H1 (cell line): ENCODE measurements around the gene RBSN. TPM values are rescaled to one million over a fixed set of nuclear protein-coding genes. Genes with fewer than 3 reads are reported as not detected.

Experiments
- CTCF ChIA-PET: fragments of 300-600 bp; sonication (Branson Sonifier 250); formaldehyde crosslinking; loops from one replicate; lab custom pipeline; 2021; ENCODE audit not compliant: partially characterized antibody; lab: Charles Lee
- POLR2A ChIA-PET: fragments of 300-600 bp; sonication (Branson Sonifier 250); formaldehyde crosslinking; loops from one replicate; lab custom pipeline; 2021; ENCODE audit warnings: inconsistent platforms; ENCODE audit not compliant: partially characterized antibody; lab: Charles Lee
- DNase-seq, 2 experiments: peaks; one replicate each; pipeline versions ENCODE4 v3.0.0 to v3.0.0-alpha.2; 2010 to 2022; ENCODE audit warnings: low spot score in 2 of 2, low read depth in 1 of 2, mixed read lengths in 1 of 2
- FAIRE-seq: peaks from 2 replicates; lab custom pipeline; 2011; peaks lifted over from hg19 to GRCh38; lab: Jason Lieb, UNC
- H2AFZ ChIP-seq: 2 replicates; pipeline ENCODE4 v1.8.1; 2012; ENCODE audit warnings: low read length, inconsistent platforms
- H2AK5ac ChIP-seq: 2 replicates; pipeline ENCODE4 v1.6.1; 2013; ENCODE audit warnings: low read depth, low read length
- H2BK120ac ChIP-seq: replicated peaks from 2 replicates; pipeline ENCODE3; 2013; ENCODE audit warnings: low read depth, low read length, inconsistent platforms
- H2BK12ac ChIP-seq: 2 replicates; pipeline ENCODE4 v1.6.1; 2013; ENCODE audit warnings: low read depth, low read length
- H2BK15ac ChIP-seq: 2 replicates; pipeline ENCODE4 v1.6.1; 2013; ENCODE audit warnings: low read length
- H2BK20ac ChIP-seq: 2 replicates; pipeline ENCODE4 v1.6.1; 2013; ENCODE audit warnings: low read length
- H2BK5ac ChIP-seq: 2 replicates; pipeline ENCODE4 v1.6.1; 2013; ENCODE audit warnings: low read depth, low read length
- H3K14ac ChIP-seq: 2 replicates; pipeline ENCODE4 v1.6.1; 2013; ENCODE audit warnings: inconsistent platforms; ENCODE audit not compliant: insufficient read length
- H3K18ac ChIP-seq: 2 replicates; pipeline ENCODE4 v1.6.1; 2013; ENCODE audit warnings: low read length; ENCODE audit errors: extremely low read depth
- H3K23ac ChIP-seq: 2 replicates; pipeline ENCODE4 v1.6.1; 2013; ENCODE audit warnings: inconsistent platforms; ENCODE audit not compliant: insufficient read length
- H3K23me2 ChIP-seq: 2 replicates; pipeline ENCODE4 v1.6.1; 2013; ENCODE audit warnings: low read depth, low read length
- H3K27ac ChIP-seq: 2 replicates; pipeline ENCODE4 v1.6.1; 2011; ENCODE audit warnings: low read depth, low read length, inconsistent platforms
- H3K27me3 ChIP-seq, 4 experiments: replicated peaks in 1 of 4; 1 replicate in 1 of 4; 2 replicates in 3 of 4; pipeline versions ENCODE4 v1.6.1 to v1.8.1; 2011 to 2013; ENCODE audit warnings: low read length in 3 of 4, mild to moderate bottlenecking in 3 of 4, inconsistent platforms in 2 of 4, mixed read lengths in 2 of 4, moderate library complexity in 1 of 4; ENCODE audit not compliant: control insufficient read depth in 3 of 4, insufficient read depth in 3 of 4; ENCODE audit errors: extremely low read depth in 1 of 4
- H3K36me3 ChIP-seq, 4 experiments: 2 replicates each; pipeline versions ENCODE4 v1.6.1 to v1.8.1; 2011 to 2013; ENCODE audit warnings: mild to moderate bottlenecking in 4 of 4, low read length in 3 of 4, moderate library complexity in 2 of 4, control low read depth in 1 of 4, inconsistent platforms in 1 of 4; ENCODE audit not compliant: insufficient read depth in 4 of 4, control insufficient read depth in 2 of 4
- H3K4ac ChIP-seq: replicated peaks from 2 replicates; pipeline ENCODE3; 2013; ENCODE audit warnings: low read length, low read depth, mixed read lengths, inconsistent platforms; ENCODE audit not compliant: insufficient read length
- H3K4me1 ChIP-seq, 4 experiments: replicated peaks in 1 of 4; 1 replicate in 1 of 4; 2 replicates in 3 of 4; pipeline versions ENCODE4 v1.6.1 to v1.8.1; 2011 to 2013; ENCODE audit warnings: low read length in 3 of 4, inconsistent platforms in 2 of 4, mixed read lengths in 1 of 4; ENCODE audit not compliant: insufficient read depth in 4 of 4, control insufficient read depth in 3 of 4
- H3K4me2 ChIP-seq, 2 experiments: 2 replicates each; pipeline versions ENCODE4 v1.6.1 to v1.8.1; 2011 to 2013; ENCODE audit warnings: low read depth in 2 of 2, low read length in 2 of 2, control low read depth in 1 of 2, inconsistent platforms in 1 of 2, mild to moderate bottlenecking in 1 of 2; ENCODE audit not compliant: insufficient read depth in 1 of 2
- H3K4me3 ChIP-seq, 4 experiments: fragments of 200-600, 300-600 bp in 1 of 4; sonication (generic), shearing (Covaris generic), sonication (Bioruptor Twin) in 1 of 4; 2 replicates each; pipeline versions ENCODE4 v1.5.1 to v1.8.1; 2011 to 2016; ENCODE audit warnings: low read length in 4 of 4, low read depth in 3 of 4, control low read depth in 2 of 4, inconsistent platforms in 2 of 4, mild to moderate bottlenecking in 2 of 4, mixed read lengths in 1 of 4, moderate library complexity in 1 of 4; ENCODE audit not compliant: insufficient read depth in 2 of 4; ENCODE audit errors: extremely low read depth in 1 of 4
- H3K56ac ChIP-seq: replicated peaks from 2 replicates; pipeline ENCODE3; 2013; ENCODE audit warnings: low read depth, mild to moderate bottlenecking, mixed read lengths, low read length, inconsistent platforms; ENCODE audit not compliant: insufficient read length
- H3K79me1 ChIP-seq: 2 replicates; pipeline ENCODE4 v1.6.1; 2013; ENCODE audit warnings: low read depth, low read length, control low read depth
- H3K79me2 ChIP-seq, 2 experiments: 2 replicates each; pipeline versions ENCODE4 v1.6.1 to v1.8.1; 2012 to 2013; ENCODE audit warnings: low read length in 2 of 2, mild to moderate bottlenecking in 2 of 2, inconsistent platforms in 1 of 2; ENCODE audit not compliant: insufficient read depth in 2 of 2, control insufficient read depth in 1 of 2
- H3K9ac ChIP-seq, 4 experiments: replicated peaks in 1 of 4; 1 replicate in 1 of 4; 2 replicates in 3 of 4; pipeline versions ENCODE4 v1.6.1 to v1.8.1; 2011 to 2013; ENCODE audit warnings: low read depth in 3 of 4, low read length in 3 of 4, control low read depth in 2 of 4, mild to moderate bottlenecking in 2 of 4, moderate library complexity in 2 of 4, inconsistent platforms in 1 of 4; ENCODE audit errors: extremely low read depth in 1 of 4
- H3K9me3 ChIP-seq, 2 experiments: 2 replicates each; pipeline versions ENCODE4 v1.6.1 to v1.8.1; 2012 to 2013; ENCODE audit warnings: mild to moderate bottlenecking in 2 of 2, moderate library complexity in 2 of 2, control low read depth in 1 of 2, inconsistent platforms in 1 of 2, low read depth in 1 of 2, low read length in 1 of 2, mixed read lengths in 1 of 2; ENCODE audit not compliant: insufficient read depth in 2 of 2
- H4K20me1 ChIP-seq, 2 experiments: replicated peaks in 1 of 2; 2 replicates each; pipeline versions ENCODE3 to v1.8.1; 2011 to 2013; ENCODE audit warnings: inconsistent platforms in 2 of 2, low read length in 2 of 2, mild to moderate bottlenecking in 1 of 2; ENCODE audit not compliant: insufficient read depth in 2 of 2, control insufficient read depth in 1 of 2
- H4K5ac ChIP-seq: 2 replicates; pipeline ENCODE4 v1.6.1; 2013; ENCODE audit warnings: low read length, low read depth, mixed read lengths, inconsistent platforms; ENCODE audit not compliant: insufficient read length
- H4K8ac ChIP-seq: 2 replicates; pipeline ENCODE4 v1.8.0; 2013; ENCODE audit warnings: mild to moderate bottlenecking, moderate library complexity, low read length, inconsistent platforms; ENCODE audit not compliant: insufficient read depth; ENCODE audit errors: extremely low read depth
- H4K91ac ChIP-seq: replicated peaks from 2 replicates; pipeline ENCODE3; 2013; ENCODE audit warnings: low read length, mixed read lengths, inconsistent platforms; ENCODE audit not compliant: insufficient read length
- ATF2 ChIP-seq: IDR thresholded peaks from 2 replicates; pipeline ENCODE4 v1.6.1; 2012; ENCODE audit warnings: low read length, inconsistent platforms
- BACH1 ChIP-seq: IDR thresholded peaks from 2 replicates; pipeline ENCODE4 v1.6.1; 2012; ENCODE audit warnings: low read length, improper control_type of control experiment
- BCL11A ChIP-seq, 2 experiments: IDR thresholded peaks; one replicate each; pipeline ENCODE4 v1.6.1; 2011; ENCODE audit warnings: low read depth in 2 of 2, low read length in 2 of 2, mild to moderate bottlenecking in 2 of 2
- NRF1 ChIP-seq: IDR thresholded peaks from 2 replicates; pipeline ENCODE4 v1.6.1; 2011; ENCODE audit warnings: mild to moderate bottlenecking, low read depth, low read length, improper control_type of control experiment
- PHF8 ChIP-seq: fragments of 200-600 bp; sonication (generic); conservative IDR thresholded peaks from 2 replicates; pipeline ENCODE4 v1.7.1; 2012; ENCODE audit warnings: low read depth, mild to moderate bottlenecking, inconsistent platforms, low read length, moderate library complexity
- RNF2 ChIP-seq: fragments of 200-900, 300-1000 bp; sonication (generic); IDR thresholded peaks from 2 replicates; pipeline ENCODE4 v1.7.1; 2016; ENCODE audit warnings: borderline replicate concordance, low read depth, mild to moderate bottlenecking, antibody characterized with exemption, low read length; ENCODE audit not compliant: poor library complexity, severe bottlenecking; ENCODE audit errors: missing control alignments
- SP2 ChIP-seq: IDR thresholded peaks from 2 replicates; pipeline ENCODE4 v1.6.1; 2012; ENCODE audit warnings: mild to moderate bottlenecking, low read length, inconsistent platforms
- SUZ12 ChIP-seq: fragments of 200-600 bp; sonication (generic); IDR thresholded peaks from 2 replicates; pipeline ENCODE4 v1.6.1; 2012; ENCODE audit warnings: mild to moderate bottlenecking, inconsistent platforms, low read length, moderate library complexity, mixed read lengths
- TBP ChIP-seq: IDR thresholded peaks from 2 replicates; pipeline ENCODE4 v1.6.1; 2011; ENCODE audit warnings: low read depth, low read length, improper control_type of control experiment
- WGBS, 2 experiments: shearing (Covaris generic) in 1 of 2; methylation state at CpG; one replicate each; pipeline versions ENCODE4 v1.1.6 to v1.1.7; 2013 to 2015; ENCODE audit warnings: low lambda C conversion rate in 2 of 2, mixed read lengths in 2 of 2, inconsistent platforms in 1 of 2, low coverage in 1 of 2, missing lambda C conversion rate in 1 of 2; ENCODE audit not compliant: insufficient replicate concordance in 2 of 2, insufficient coverage in 1 of 2, insufficient read length in 1 of 2; ENCODE audit errors: extremely low coverage in 1 of 2, missing lambda C conversion rate in 1 of 2; 5-methylcytosine and 5-hydroxymethylcytosine counted together
- polyA plus RNA-seq, 7 experiments: library from polyadenylated mRNA; depleted of rRNA in 3 of 7; stranded (reverse) in 5 of 7; unstranded in 2 of 7; fragments of >200 nt in 5 of 7; fragments of 200-250 nt in 2 of 7; gene quantifications; 1 replicate in 5 of 7; 2 replicates in 1 of 7; 4 replicates in 1 of 7; pipeline versions ENCODE4 v1.2.1 to v1.2.3, GENCODE V29; 2011 to 2013; ENCODE audit warnings: missing spikeins in 2 of 7, mixed read lengths in 2 of 7
- total RNA-seq: library from RNA; stranded (reverse); fragmentation: NEBNext Ultra II Directional; extraction: Animal tissue kit (Norgen Biotek cat#: 25700); gene quantifications from 2 replicates; pipeline ENCODE4 v1.2.1, GENCODE V29; 2021

RBSN gene
- total and polyA plus RNA-seq, 2 of the 8 experiments (the other 6 are each of a cell fraction or from before 2014, with no cell fraction given), result 5.9 to 20.0 TPM

DNA sequence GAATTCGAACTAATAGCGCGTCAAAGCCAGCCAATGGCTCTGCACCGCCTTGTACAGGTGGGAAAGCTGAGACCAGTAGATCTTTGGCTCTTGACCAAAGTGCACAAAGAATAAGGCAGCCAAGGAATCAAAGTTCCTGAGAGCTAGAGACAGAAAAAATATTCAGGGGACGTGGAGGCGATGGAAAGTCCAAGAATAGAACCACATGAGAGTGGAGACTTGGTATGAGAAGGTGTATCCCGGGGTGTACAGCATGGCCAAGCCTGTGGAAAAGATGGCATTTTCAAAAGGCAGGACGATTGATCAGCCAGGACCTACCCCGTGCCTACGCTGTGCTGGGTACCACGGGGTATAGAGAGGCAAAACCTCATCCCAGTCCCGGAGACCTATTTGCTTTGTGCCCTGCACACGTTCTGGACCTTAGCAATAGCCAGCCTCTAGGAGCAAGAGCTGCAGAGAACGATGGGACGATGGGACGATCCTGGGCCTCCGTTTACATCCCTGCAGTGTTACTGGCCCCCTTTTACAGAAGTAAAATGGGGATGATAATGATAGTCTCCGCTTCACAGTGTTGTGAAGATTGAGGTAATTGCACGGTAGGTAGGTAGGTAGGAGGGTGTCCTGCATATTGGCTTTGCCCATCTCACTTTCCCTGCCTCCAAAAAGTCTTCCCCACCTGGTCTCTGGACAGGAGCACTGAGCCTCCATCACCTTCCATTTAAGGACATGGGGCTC, 583 bp upstream of the RBSN start:
- Histone ChIP-seq H2BK15ac (peak overlapping the region; percentile 53), H3K56ac (peak overlapping the region; percentile 91), H3K27ac (peak overlapping the region; percentile 60), H3K18ac (peak overlapping the region; percentile 99), H3K36me3 (peaks cover 2 to 10% (median 4%) of the 10 kb centered on the region in 4 experiments; a peak in 4 of 8 replicates), H2BK120ac (no peak overlapping the region), H3K9ac (peak overlapping the region in 3 of 4 experiments; percentile 79 to 93 (median 83); a peak in 6 of 7 replicates), H3K4me2 (peak overlapping the region; percentile 100), H2AK5ac (no peak overlapping the region), H2BK20ac (no peak overlapping the region), H3K23ac (no peak overlapping the region), H4K91ac (peak overlapping the region; percentile 94), H3K27me3 (no peaks in the 10 kb centered on the region), H2AFZ (peak overlapping the region; percentile 97), H3K4me3 (peak overlapping the region; percentile 93 to 100 (median 97)), H4K8ac (peak overlapping the region; percentile 98; the same call in 1 of the 2 replicates), H2BK5ac (peak overlapping the region; percentile 94; the same call in 1 of the 2 replicates), H3K23me2 (peaks cover 9% of the 10 kb centered on the region), H4K20me1 (peaks cover 0 to 3% of the 10 kb centered on the region in 2 experiments), H3K4me1 (peaks cover 0 to 9% (median 4%) of the 10 kb centered on the region in 4 experiments; a peak in 4 of 7 replicates), H3K14ac (peak overlapping the region; percentile 92), H4K5ac (peak overlapping the region; percentile 90), H2BK12ac (peak overlapping the region; percentile 93), H3K79me1 (peaks cover 6% of the 10 kb centered on the region), H3K9me3 (no peaks in the 10 kb centered on the region), H3K4ac (peak overlapping the region; percentile 73), H3K79me2 (peaks cover 0 to 13% of the 10 kb centered on the region in 2 experiments)
- ChIA-PET POLR2A (interaction anchor here (0.7 to 1.8 kb wide), 7 partner anchors 8 to 110 kb away, joined by 3 to 6 read pairs (median 3); no protein-coding TSS in a partner anchor), CTCF (interaction anchor here (1.3 to 2.1 kb wide), 2 partner anchors 9 to 35 kb away, joined by 3 to 8 read pairs; no protein-coding TSS in a partner anchor)
- 24% methylated on average over 19 of the region's 19 CpGs; no CpG with 5 or more reads in 1 of the 2 experiments for WGBS, 2 experiments
- DNase-seq (no peak), FAIRE-seq (no peak)
- TF ChIP-seq BCL11A (IDR thresholded peaks at IDR 0.05; ENCODE audit: low read depth in 2 of 2, low read length in 2 of 2), result no peak
- no peak; the same call in 1 of the 2 replicates for TF ChIP-seq ATF2
- TF ChIP-seq NRF1, result no peak
- TF ChIP-seq PHF8, result peak; percentile 83
- TF ChIP-seq BACH1, result no peak
- TF ChIP-seq RNF2, result no peak
- no peak for TF ChIP-seq SUZ12
- no peak for TF ChIP-seq TBP
- TF ChIP-seq SP2, result no peak
